CD8-positive, alpha-beta memory T cell (primary cell): Measurements from ENCODE around the gene ZNF556. TPM values are rescaled to one million over a fixed set of nuclear protein-coding genes. Genes with fewer than 3 reads are reported as not detected.
A peak's percentile ranks its signal among the peaks of the same experiment; 100 is the strongest.
"Not testable (repeated sequence)": the region's sequence is repeated elsewhere in the genome, so short reads cannot be mapped to it uniquely, and the experiment has no call there.

Experiments
- CTCF ChIA-PET: fragments of 350-600 bp; sonication (Branson Sonifier 250); formaldehyde crosslinking; loops from one replicate; lab custom pipeline; 2021; ENCODE audit warnings: antibody characterized with exemption; lab: Charles Lee
- POLR2A ChIA-PET: fragments of 350-600 bp; sonication (Branson Sonifier 250); formaldehyde crosslinking; loops from one replicate; lab custom pipeline; 2021; ENCODE audit warnings: antibody characterized with exemption; lab: Charles Lee
- DNase-seq, 5 donors: peaks; one replicate each; pipeline versions ENCODE4 v3.0.0 to v3.0.0-alpha.2; 2020 to 2022; ENCODE audit warnings: mixed read lengths in 1 of 5
- H3K27ac ChIP-seq: one replicate; pipeline ENCODE4 v1.7.0; 2013; ENCODE audit warnings: low read depth, mild to moderate bottlenecking, low read length, moderate library complexity
- H3K27me3 ChIP-seq: 2 replicates; pipeline ENCODE4 v1.7.0; 2013; ENCODE audit warnings: low read length, mild to moderate bottlenecking; ENCODE audit not compliant: insufficient read depth, poor library complexity, severe bottlenecking
- H3K36me3 ChIP-seq: 2 replicates; pipeline ENCODE4 v1.7.0; 2013; ENCODE audit warnings: mild to moderate bottlenecking, low read length, moderate library complexity; ENCODE audit not compliant: insufficient read depth
- H3K4me1 ChIP-seq: 2 replicates; pipeline ENCODE4 v1.7.0; 2013; ENCODE audit warnings: mild to moderate bottlenecking, low read length, moderate library complexity; ENCODE audit not compliant: insufficient read depth
- H3K4me3 ChIP-seq: 2 replicates; pipeline ENCODE4 v1.7.0; 2013; ENCODE audit warnings: mild to moderate bottlenecking, low read length
- H3K9me3 ChIP-seq: 2 replicates; pipeline ENCODE4 v1.7.0; 2013; ENCODE audit warnings: mild to moderate bottlenecking, low read length
- H3K27ac Mint-ChIP-seq, 8 donors: one replicate each; pipeline ENCODE4 v1.8.0; 2020 to 2021; ENCODE audit warnings: mixed read lengths in 8 of 8, mild to moderate bottlenecking in 6 of 8, inconsistent platforms in 3 of 8, moderate library complexity in 3 of 8
- H3K27me3 Mint-ChIP-seq, 2 donors: one replicate each; pipeline ENCODE4 v1.8.0; 2020 to 2021; ENCODE audit warnings: mixed read lengths in 2 of 2, mild to moderate bottlenecking in 1 of 2, moderate library complexity in 1 of 2
- H3K36me3 Mint-ChIP-seq, 3 donors: one replicate each; pipeline ENCODE4 v1.8.0; 2020 to 2021; ENCODE audit warnings: mixed read lengths in 3 of 3, inconsistent platforms in 1 of 3, mild to moderate bottlenecking in 1 of 3
- H3K4me1 Mint-ChIP-seq, 3 donors: one replicate each; pipeline ENCODE4 v1.8.0; 2020 to 2021; ENCODE audit warnings: mixed read lengths in 3 of 3, inconsistent platforms in 1 of 3, mild to moderate bottlenecking in 1 of 3
- H3K4me3 Mint-ChIP-seq, 7 donors: one replicate each; pipeline ENCODE4 v1.8.0; 2020 to 2021; ENCODE audit warnings: mixed read lengths in 7 of 7, mild to moderate bottlenecking in 6 of 7, moderate library complexity in 4 of 7, inconsistent platforms in 2 of 7
- H3K9me3 Mint-ChIP-seq, 5 donors: one replicate each; pipeline ENCODE4 v1.8.0; 2020 to 2022; ENCODE audit warnings: mixed read lengths in 5 of 5, mild to moderate bottlenecking in 3 of 5, moderate library complexity in 2 of 5, inconsistent platforms in 1 of 5
- polyA plus RNA-seq: library from polyadenylated mRNA; unstranded; fragments of 300-500 nt; fragmentation: Illumina TruSeq; gene quantifications from one replicate; pipeline ENCODE4 v1.2.3, GENCODE V29; 2021
- total RNA-seq, 2 experiments: library from RNA; stranded (reverse); gene quantifications; one replicate each; pipeline ENCODE4 v1.2.3, GENCODE V29; 2021

ZNF556 gene
- total and polyA plus RNA-seq, 3 experiments from 2014 or later: not detected

GRCh38 chr19:2877398-2878331 lies 10.5 kb downstream of the ZNF556 start:
- no peaks in the 10 kb centered on the region for H3K4me1 ChIP-seq
- Mint-ChIP-seq H3K36me3 (no peaks in the 10 kb centered on the region), H3K27ac (no peak overlapping the region), H3K9me3 (peaks cover 0 to 26% (median 24%) of the 10 kb centered on the region in 5 donors), H3K4me3 (no peak overlapping the region), H3K27me3 (no peaks in the 10 kb centered on the region), H3K4me1 (no peaks in the 10 kb centered on the region)
- CTCF ChIA-PET: no interaction called here
- POLR2A ChIA-PET: no interaction called here
- no peaks in the 10 kb centered on the region for H3K36me3 ChIP-seq
- no peaks in the 10 kb centered on the region for H3K27me3 ChIP-seq
- H3K27ac ChIP-seq: no peak overlapping the region
- H3K9me3 ChIP-seq: peaks cover 13% of the 10 kb centered on the region
- DNase-seq: no peak
- no peak overlapping the region for H3K4me3 ChIP-seq

GRCh38 chr19:2883686-2884439 lies 16.7 kb downstream of the ZNF556 start:
- Mint-ChIP-seq H3K4me1 (peaks cover 0 to 9% (median 3%) of the 10 kb centered on the region in 3 donors), H3K9me3 (peaks cover 0 to 6% (median 4%) of the 10 kb centered on the region in 5 donors), H3K27ac (no peak overlapping the region), H3K36me3 (no peaks in the 10 kb centered on the region), H3K4me3 (no peak overlapping the region), H3K27me3 (peaks cover 3 to 4% of the 10 kb centered on the region in 2 donors)
- Histone ChIP-seq H3K36me3 (no peaks in the 10 kb centered on the region), H3K4me3 (no peak overlapping the region), H3K9me3 (no peaks in the 10 kb centered on the region), H3K27ac (no peak overlapping the region), H3K4me1 (no peaks in the 10 kb centered on the region), H3K27me3 (no peaks in the 10 kb centered on the region)
- CTCF ChIA-PET: no interaction called here
- POLR2A ChIA-PET: no interaction called here
- DNase-seq: no peak

GRCh38 chr19:2885736-2886135 lies 18.6 kb downstream of the ZNF556 start:
- Histone ChIP-seq H3K9me3 (no peaks in the 10 kb centered on the region), H3K36me3 (no peaks in the 10 kb centered on the region), H3K27ac (no peak overlapping the region), H3K4me3 (no peak overlapping the region), H3K4me1 (no peaks in the 10 kb centered on the region), H3K27me3 (no peaks in the 10 kb centered on the region)
- H3K4me1 Mint-ChIP-seq: peaks cover 0 to 9% (median 3%) of the 10 kb centered on the region in 3 donors
- H3K4me3 Mint-ChIP-seq: no peak overlapping the region
- ChIA-PET POLR2A (no interaction called here), CTCF (interaction anchor here (0.9 kb wide), 1 partner anchor 237 kb away, joined by 3 read pairs; no protein-coding TSS in a partner anchor)
- H3K9me3 Mint-ChIP-seq: no peaks in the 10 kb centered on the region
- H3K36me3 Mint-ChIP-seq: no peaks in the 10 kb centered on the region
- H3K27me3 Mint-ChIP-seq: peaks cover 3 to 4% of the 10 kb centered on the region in 2 donors
- H3K27ac Mint-ChIP-seq: no peak overlapping the region
- DNase-seq: no peak

- Histone ChIP-seq H3K36me3 (no peaks in the 10 kb centered on the region), H3K27me3 (no peaks in the 10 kb centered on the region), H3K4me3 (no peak overlapping the region), H3K27ac (no peak overlapping the region), H3K4me1 (no peaks in the 10 kb centered on the region), H3K9me3 (no peaks in the 10 kb centered on the region)
- CTCF ChIA-PET: interaction anchor here (0.7 to 1.2 kb wide), 8 partner anchors 11 to 277 kb away, joined by 3 to 4 read pairs (median 4); partner anchors contain the start of gene ZNF57
- Mint-ChIP-seq H3K4me1 (peaks cover 0 to 9% (median 3%) of the 10 kb centered on the region in 3 donors), H3K9me3 (no peaks in the 10 kb centered on the region), H3K4me3 (no peak overlapping the region), H3K27ac (peak overlapping the region in 2 of 8 donors; percentile 4 to 40), H3K36me3 (no peaks in the 10 kb centered on the region), H3K27me3 (peaks cover 3 to 7% of the 10 kb centered on the region in 2 donors)
- DNase-seq: peak in 2 of 5 donors; percentile 8 to 16
- POLR2A ChIA-PET: no interaction called here
These were observed 20.3 kb downstream of the ZNF556 start for GRCh38 chr19:2887391-2887914.

GRCh38 chr19:2888731-2889224 lies 21.6 kb downstream of the ZNF556 start:
- Histone ChIP-seq H3K36me3 (no peaks in the 10 kb centered on the region), H3K4me1 (no peaks in the 10 kb centered on the region), H3K4me3 (no peak overlapping the region), H3K9me3 (no peaks in the 10 kb centered on the region), H3K27ac (no peak overlapping the region), H3K27me3 (no peaks in the 10 kb centered on the region)
- POLR2A ChIA-PET: interaction anchor here (0.6 kb wide), 2 partner anchors 32 to 70 kb away, joined by 3 to 4 read pairs; no protein-coding TSS in a partner anchor
- no peaks in the 10 kb centered on the region for H3K36me3 Mint-ChIP-seq
- peak overlapping the region in 2 of 8 donors; percentile 47 to 89 for H3K27ac Mint-ChIP-seq
- CTCF ChIA-PET: interaction anchor here (0.8 to 1.2 kb wide), 2 partner anchors 9 to 215 kb away, joined by 3 to 4 read pairs; no protein-coding TSS in a partner anchor
- H3K4me3 Mint-ChIP-seq: peak overlapping the region in 4 of 7 donors; percentile 28 to 58 (median 40)
- DNase-seq: peak; percentile 48 to 69 (median 57)
- H3K27me3 Mint-ChIP-seq: peaks cover under 1 to 7% of the 10 kb centered on the region in 2 donors
- H3K9me3 Mint-ChIP-seq: no peaks in the 10 kb centered on the region
- H3K4me1 Mint-ChIP-seq: peaks cover 0 to 9% (median 3%) of the 10 kb centered on the region in 3 donors

- H3K27me3 Mint-ChIP-seq, H3K4me3 Mint-ChIP-seq, H3K9me3 Mint-ChIP-seq, CTCF ChIA-PET, H3K4me3 ChIP-seq, H3K4me1 ChIP-seq, H3K36me3 ChIP-seq, H3K4me1 Mint-ChIP-seq, H3K9me3 ChIP-seq, H3K27me3 ChIP-seq, H3K27ac Mint-ChIP-seq, H3K36me3 Mint-ChIP-seq, DNase-seq, POLR2A ChIA-PET, H3K27ac ChIP-seq: not testable (repeated sequence)
These were observed 23.4 kb downstream of the ZNF556 start for GRCh38 chr19:2890531-2890930.

- DNase-seq: no peak
- CTCF ChIA-PET: no interaction called here
- POLR2A ChIA-PET: no interaction called here
- H3K27me3 ChIP-seq: no peaks in the 10 kb centered on the region
- peaks cover 6% of the 10 kb centered on the region for H3K9me3 ChIP-seq
- no peak overlapping the region for H3K27ac ChIP-seq
- no peak overlapping the region for H3K4me3 ChIP-seq
- Mint-ChIP-seq H3K27me3 (peaks cover 3% of the 10 kb centered on the region in 2 donors), H3K36me3 (peaks cover 0 to 4% (median 0%) of the 10 kb centered on the region in 3 donors), H3K4me1 (peaks cover 8 to 14% (median 13%) of the 10 kb centered on the region in 3 donors), H3K27ac (no peak overlapping the region), H3K9me3 (peaks cover 0 to 8% (median 6%) of the 10 kb centered on the region in 5 donors), H3K4me3 (peak overlapping the region in 1 of 7 donors; percentile 64)
- no peaks in the 10 kb centered on the region for H3K36me3 ChIP-seq
- peaks cover 1% of the 10 kb centered on the region for H3K4me1 ChIP-seq
These were observed 29.6 kb downstream of the ZNF556 start for GRCh38 chr19:2896694-2897093.
